ENCODE measurements around the gene RPTOR.

DNA sequence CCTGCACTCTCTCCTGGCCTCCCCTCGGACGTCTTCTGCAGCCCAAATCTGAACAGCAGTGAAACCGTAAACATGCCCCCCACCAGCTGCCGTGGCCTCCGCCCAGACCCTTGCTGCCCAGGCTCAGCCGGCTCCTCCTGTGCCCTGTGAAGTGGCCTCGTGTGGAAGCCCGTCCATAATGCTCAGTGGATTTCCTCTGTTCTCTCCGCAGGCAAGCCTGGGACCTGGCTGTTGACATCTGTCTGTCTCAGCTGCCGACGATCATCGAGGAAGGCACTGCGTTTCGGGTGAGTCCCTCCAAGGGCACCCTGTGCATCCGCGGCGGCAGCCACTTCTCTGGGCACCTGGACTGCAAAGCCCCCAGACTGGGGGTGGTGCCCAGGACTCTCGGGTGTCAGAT, 293.1 kb downstream of the RPTOR start:
- TF ChIP-seq POLR2AphosphoS5 (IDR thresholded peaks at IDR 0.05) (no peak), SMC3 (conservative IDR thresholded peaks at IDR 0.05; ENCODE audit: poor library complexity) (no peak), EP300 (conservative IDR thresholded peaks at IDR 0.05; ENCODE audit: poor library complexity, severe bottlenecking) (no peak), RAD21 (conservative IDR thresholded peaks at IDR 0.05) (no peak)
- TF ChIP-seq, protein P1, sequence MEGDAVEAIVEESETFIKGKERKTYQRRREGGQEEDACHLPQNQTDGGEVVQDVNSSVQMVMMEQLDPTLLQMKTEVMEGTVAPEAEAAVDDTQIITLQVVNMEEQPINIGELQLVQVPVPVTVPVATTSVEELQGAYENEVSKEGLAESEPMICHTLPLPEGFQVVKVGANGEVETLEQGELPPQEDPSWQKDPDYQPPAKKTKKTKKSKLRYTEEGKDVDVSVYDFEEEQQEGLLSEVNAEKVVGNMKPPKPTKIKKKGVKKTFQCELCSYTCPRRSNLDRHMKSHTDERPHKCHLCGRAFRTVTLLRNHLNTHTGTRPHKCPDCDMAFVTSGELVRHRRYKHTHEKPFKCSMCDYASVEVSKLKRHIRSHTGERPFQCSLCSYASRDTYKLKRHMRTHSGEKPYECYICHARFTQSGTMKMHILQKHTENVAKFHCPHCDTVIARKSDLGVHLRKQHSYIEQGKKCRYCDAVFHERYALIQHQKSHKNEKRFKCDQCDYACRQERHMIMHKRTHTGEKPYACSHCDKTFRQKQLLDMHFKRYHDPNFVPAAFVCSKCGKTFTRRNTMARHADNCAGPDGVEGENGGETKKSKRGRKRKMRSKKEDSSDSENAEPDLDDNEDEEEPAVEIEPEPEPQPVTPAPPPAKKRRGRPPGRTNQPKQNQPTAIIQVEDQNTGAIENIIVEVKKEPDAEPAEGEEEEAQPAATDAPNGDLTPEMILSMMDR (IDR thresholded peaks at IDR 0.05; ENCODE audit: poor library complexity, severe bottlenecking): no peak
